ENCODE data around the gene RXRG.
A peak's percentile ranks its signal among the peaks of the same experiment; 100 is the strongest.

Gene RXRG

GRCh38 chr1:165407398-165407797, 37.5 kb downstream of the RXRG start:
- DNase-seq (ENCODE audit: extremely low read depth, low read depth): no peak
- TF ChIP-seq CTCF (IDR thresholded peaks at IDR 0.05; ENCODE audit: low read depth, low read length, missing control alignments): no peak
- H3K4me3 ChIP-seq (replicated peaks; ENCODE audit: low read depth, low read length): no peak overlapping the region

- no peak for DNase-seq (ENCODE audit: extremely low read depth, low read depth)
- TF ChIP-seq CTCF (IDR thresholded peaks at IDR 0.05; ENCODE audit: low read depth, low read length, missing control alignments): peak; percentile 49
- H3K4me3 ChIP-seq (replicated peaks; ENCODE audit: low read depth, low read length): no peak overlapping the region
Observed at GRCh38 chr1:165403835-165404482, 41.0 kb downstream of the RXRG start.

- TF ChIP-seq CTCF (IDR thresholded peaks at IDR 0.05; ENCODE audit: low read depth, low read length, missing control alignments): no peak
- H3K4me3 ChIP-seq (replicated peaks; ENCODE audit: low read depth, low read length): no peak overlapping the region
Observed at GRCh38 chr1:165402517-165403111, 42.3 kb downstream of the RXRG start.

GRCh38 chr1:165397944-165398343, 47.0 kb downstream of the RXRG start:
- DNase-seq (ENCODE audit: extremely low read depth, low read depth): peak; percentile 71
- H3K4me3 ChIP-seq (replicated peaks; ENCODE audit: low read depth, low read length): no peak overlapping the region
- no peak for TF ChIP-seq CTCF (IDR thresholded peaks at IDR 0.05; ENCODE audit: low read depth, low read length, missing control alignments)

More at GRCh38 chr1:165402517-165403111, 42.3 kb downstream of the RXRG start:
- DNase-seq (ENCODE audit: extremely low read depth, low read depth): no peak

- no peak for DNase-seq (ENCODE audit: extremely low read depth, low read depth)
- no peak for TF ChIP-seq CTCF (IDR thresholded peaks at IDR 0.05; ENCODE audit: low read depth, low read length, missing control alignments)
- no peak overlapping the region for H3K4me3 ChIP-seq (replicated peaks; ENCODE audit: low read depth, low read length)
Observed at GRCh38 chr1:165395901-165396300, 49.0 kb downstream of the RXRG start.

- TF ChIP-seq CTCF (IDR thresholded peaks at IDR 0.05; ENCODE audit: low read depth, low read length, missing control alignments): no peak
- no peak for DNase-seq (ENCODE audit: extremely low read depth, low read depth)
Observed at GRCh38 chr1:165395478-165395877, 49.4 kb downstream of the RXRG start.

More at GRCh38 chr1:165395478-165395877, 49.4 kb downstream of the RXRG start:
- no peak overlapping the region for H3K4me3 ChIP-seq (replicated peaks; ENCODE audit: low read depth, low read length)
